GM20000 (cell line): ENCODE data around the gene KIAA1328.
"Not testable (repeated sequence)": the region's sequence is repeated elsewhere in the genome, so short reads cannot be mapped to it uniquely, and the experiment has no call there.

Experiments
- DNase-seq: peaks from one replicate; pipeline ENCODE4 v3.0.0; 2012; ENCODE audit warnings: low spot score
- TF ChIP-seq, protein P1 (sequence below): IDR thresholded peaks from 2 replicates; pipeline ENCODE4 v1.5.1; 2012; ENCODE audit warnings: mild to moderate bottlenecking, control low read depth; ENCODE audit errors: extremely low read depth, missing control alignments

The KIAA1328 gene

DNA sequence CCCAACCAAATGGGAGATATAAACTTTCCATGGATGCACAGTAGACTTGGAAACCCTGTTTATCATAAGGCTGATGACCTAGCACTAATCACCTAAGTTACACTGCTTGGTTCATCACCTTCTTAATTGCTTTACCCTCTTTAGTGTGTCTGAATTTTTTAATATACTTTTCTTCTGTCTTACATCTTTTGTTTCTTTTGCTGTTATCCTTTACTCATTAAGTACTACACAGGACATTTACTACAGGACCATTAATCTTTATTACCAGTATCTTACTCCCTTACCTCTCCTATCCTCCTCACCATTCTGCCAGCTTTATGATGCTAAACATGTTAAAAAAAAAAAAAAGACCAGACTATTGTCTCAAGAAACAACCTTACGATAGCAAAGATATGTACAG is 333.6 kb downstream of the KIAA1328 start:
- TF ChIP-seq, protein P1, sequence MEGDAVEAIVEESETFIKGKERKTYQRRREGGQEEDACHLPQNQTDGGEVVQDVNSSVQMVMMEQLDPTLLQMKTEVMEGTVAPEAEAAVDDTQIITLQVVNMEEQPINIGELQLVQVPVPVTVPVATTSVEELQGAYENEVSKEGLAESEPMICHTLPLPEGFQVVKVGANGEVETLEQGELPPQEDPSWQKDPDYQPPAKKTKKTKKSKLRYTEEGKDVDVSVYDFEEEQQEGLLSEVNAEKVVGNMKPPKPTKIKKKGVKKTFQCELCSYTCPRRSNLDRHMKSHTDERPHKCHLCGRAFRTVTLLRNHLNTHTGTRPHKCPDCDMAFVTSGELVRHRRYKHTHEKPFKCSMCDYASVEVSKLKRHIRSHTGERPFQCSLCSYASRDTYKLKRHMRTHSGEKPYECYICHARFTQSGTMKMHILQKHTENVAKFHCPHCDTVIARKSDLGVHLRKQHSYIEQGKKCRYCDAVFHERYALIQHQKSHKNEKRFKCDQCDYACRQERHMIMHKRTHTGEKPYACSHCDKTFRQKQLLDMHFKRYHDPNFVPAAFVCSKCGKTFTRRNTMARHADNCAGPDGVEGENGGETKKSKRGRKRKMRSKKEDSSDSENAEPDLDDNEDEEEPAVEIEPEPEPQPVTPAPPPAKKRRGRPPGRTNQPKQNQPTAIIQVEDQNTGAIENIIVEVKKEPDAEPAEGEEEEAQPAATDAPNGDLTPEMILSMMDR: no peak

DNA sequence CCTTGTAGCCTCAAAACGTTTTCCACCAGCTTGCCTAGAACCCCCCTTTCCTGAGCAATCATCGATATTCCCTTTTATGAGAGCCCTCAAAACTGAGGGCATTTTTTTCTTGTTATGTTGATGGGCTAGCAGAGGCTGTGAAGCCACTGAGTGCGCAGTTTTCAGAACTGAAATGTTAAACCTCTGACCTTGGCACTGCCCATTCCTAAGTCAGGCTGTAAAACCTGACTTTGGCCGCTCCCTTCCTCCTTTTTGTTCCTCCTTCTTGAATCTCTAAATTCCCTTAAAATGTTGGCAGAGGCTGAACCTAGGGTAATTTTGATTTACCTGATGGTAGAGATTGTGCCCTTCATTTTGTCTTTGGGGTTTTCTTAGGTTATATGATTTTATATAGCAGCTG is 334.2 kb downstream of the KIAA1328 start:
- no peak for DNase-seq
- TF ChIP-seq, protein P1: no peak

More for the DNA sequence above, 333.6 kb downstream of the KIAA1328 start:
- no peak for DNase-seq

DNA sequence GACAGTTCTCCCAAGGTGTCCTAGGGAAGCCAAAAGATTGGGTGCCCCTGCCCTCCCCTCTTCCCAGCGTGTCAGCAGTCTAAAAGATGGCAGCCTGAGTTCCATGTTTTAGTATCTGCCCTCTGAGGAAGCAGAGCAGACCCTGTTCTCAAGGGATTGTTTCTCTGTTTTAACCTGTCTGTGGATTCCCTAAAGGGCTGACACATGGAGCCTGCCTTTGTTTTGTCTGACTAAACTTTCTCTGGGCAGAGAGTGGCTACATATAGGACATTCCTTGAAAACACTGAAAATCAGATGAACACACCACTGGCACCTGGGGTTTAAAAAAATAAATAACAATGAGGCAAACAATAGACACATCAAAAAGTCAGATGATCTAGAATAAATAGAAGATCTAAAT is 337.6 kb downstream of the KIAA1328 start:
- TF ChIP-seq, protein P1: no peak
- DNase-seq: no peak

DNA sequence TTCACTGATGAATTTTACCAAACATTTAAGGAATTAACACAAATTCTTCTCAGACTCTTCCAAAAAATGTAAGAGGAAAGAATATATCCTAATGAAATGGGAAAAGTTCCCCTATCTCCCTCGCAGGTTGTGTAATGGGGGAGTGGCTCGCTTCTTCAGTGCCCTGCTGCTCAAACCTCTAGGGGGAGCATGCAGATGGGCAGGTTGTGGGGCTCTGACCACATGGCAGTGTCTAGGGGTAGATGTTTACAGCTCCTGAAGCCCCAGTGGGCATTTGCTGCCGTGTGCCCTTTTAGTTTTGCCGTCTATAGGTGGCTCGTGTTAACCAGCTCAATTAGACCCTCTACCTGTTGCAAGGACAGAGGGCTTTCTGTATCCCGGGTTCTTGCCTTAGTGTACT is 338.0 kb downstream of the KIAA1328 start:
- DNase-seq: not testable (repeated sequence)

DNA sequence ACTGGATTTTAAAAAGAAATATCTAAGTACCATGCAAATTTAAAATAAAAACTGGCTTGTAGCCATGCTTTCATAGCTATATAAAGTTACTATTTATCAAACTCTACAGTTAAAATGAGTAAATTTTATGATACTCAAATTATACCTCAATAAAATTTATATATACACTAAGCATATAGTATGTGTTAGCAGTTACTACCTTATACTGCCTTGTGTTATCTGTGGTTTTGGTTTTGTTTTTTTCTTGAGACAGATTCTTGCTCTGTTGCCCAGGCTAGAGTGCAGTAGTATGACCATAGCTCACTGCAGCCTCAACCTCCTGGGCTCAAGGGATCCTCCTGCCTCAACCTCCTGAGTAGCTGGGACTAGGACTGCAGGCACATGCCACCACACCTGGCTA is 342.1 kb downstream of the KIAA1328 start:
- TF ChIP-seq, protein P1: no peak
- no peak for DNase-seq

DNA sequence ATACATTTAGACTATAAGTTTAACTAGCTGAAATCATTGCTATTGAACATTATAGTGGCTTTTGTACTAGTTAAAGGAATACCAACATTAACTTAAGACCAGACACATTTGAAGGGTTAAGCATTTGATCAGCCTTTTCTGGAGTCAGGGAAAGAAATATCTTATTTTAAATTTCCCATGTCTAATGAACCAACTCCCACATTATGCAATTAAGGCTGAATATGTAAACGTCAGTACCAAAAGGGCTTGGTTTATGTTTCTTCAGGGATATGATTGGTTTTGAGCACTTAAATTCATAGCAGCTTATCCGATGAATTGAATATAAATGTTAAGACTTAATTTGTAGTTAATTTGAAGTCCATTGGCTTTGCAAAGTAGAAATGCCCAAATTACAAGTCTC is 344.5 kb downstream of the KIAA1328 start:
- DNase-seq: no peak
- TF ChIP-seq, protein P1: no peak

DNA sequence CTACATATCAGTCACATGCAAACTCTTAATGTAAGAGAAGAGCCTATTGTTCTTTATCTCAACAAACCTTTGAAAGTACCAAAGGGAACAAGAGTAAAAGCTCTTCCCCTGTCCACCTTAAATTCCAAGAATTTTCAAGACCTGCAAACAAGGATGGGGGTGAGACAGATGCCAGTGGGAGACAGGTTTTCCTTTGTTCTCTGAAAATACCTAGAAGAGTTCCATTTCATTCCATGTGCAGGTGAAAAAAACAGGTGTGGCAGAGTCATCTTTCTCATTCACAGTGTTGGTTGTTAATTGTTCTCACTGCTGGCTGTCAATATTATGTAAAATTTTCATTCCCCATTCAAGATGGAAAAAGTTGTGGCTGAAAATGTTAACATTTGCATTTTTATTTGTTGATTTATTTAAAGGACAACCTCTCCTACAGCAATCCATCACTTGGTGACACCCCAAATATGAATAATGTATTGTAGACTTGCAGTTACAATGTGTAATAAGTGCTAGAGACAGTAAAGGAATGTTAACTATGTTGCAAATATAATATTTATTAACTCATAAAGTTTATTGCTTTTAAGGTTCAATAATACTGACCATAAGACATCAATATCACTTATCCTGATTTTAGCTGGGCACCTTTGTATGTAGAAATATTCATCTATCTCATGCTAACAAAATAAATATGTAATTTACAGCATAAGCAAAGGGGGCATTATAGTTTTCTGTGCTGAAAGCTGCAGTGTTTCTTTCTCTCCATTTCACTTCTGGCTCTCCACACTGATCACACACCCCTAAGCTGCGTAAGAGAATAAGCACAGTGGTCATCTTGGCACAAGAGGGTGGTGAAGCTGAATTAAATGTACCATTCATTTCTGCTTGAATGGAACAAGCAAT is 347.0 kb downstream of the KIAA1328 start:
- TF ChIP-seq, protein P1: no peak
- no peak for DNase-seq

DNA sequence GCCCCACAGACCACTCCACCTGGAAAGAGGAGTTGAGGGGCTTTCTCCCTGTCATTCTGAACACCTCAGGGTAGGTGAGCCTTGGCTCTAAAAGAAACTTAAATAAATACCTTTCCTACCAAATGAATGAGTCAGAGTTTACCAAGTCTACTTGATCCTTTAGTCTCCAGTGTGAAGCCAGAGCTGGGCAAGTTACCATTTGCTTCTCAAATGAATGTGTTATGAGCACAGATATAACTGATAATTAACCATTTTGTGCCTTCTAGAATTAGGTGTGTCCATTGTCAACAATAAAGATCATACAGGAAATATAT is 347.7 kb downstream of the KIAA1328 start:
- DNase-seq: no peak
- TF ChIP-seq, protein P1: no peak
